MCF 10A (cell line): ENCODE results near the gene FKBP6. TPM values are rescaled to one million over a fixed set of nuclear protein-coding genes. Genes with fewer than 3 reads are reported as not detected.
"Not testable (repeated sequence)": the region's sequence is repeated elsewhere in the genome, so short reads cannot be mapped to it uniquely, and the experiment has no call there.

ENCODE experiments used
- Bru-seq: library from RNA; stranded (reverse); fragments of 400-500 nt; gene quantifications from one replicate; lab custom pipeline; 2021; lab: Mats Ljungman, UMichigan
- BruChase-seq, 2 experiments: library from RNA; stranded (reverse); fragments of 400-500 nt; gene quantifications; one replicate each; lab custom pipeline; 2021; lab: Mats Ljungman, UMichigan
- BruUV-seq: library from RNA; stranded (reverse); fragments of 400-500 nt; replicated peaks from 2 replicates; lab custom pipeline; 2021; lab: Mats Ljungman, UMichigan
- CTCF ChIA-PET: fragments of 300-600 bp; sonication (Branson Sonifier 250); formaldehyde crosslinking; extraction: SDS; loops from one replicate; lab custom pipeline; 2021; ENCODE audit warnings: antibody characterized with exemption, inconsistent platforms; lab: Yijun Ruan, JAX
- POLR2A ChIA-PET: fragments of 300-600, 350-650 bp; sonication (Branson Sonifier 250); formaldehyde crosslinking; extraction: SDS; loops from one replicate; lab custom pipeline; 2020; ENCODE audit warnings: antibody characterized with exemption, inconsistent platforms; lab: Yijun Ruan, JAX
- DNase-seq: peaks from one replicate; pipeline ENCODE4 v3.0.0-alpha.2; 2018; ENCODE audit not compliant: unreplicated experiment
- H3K27ac Mint-ChIP-seq: one replicate; pipeline ENCODE4 v1.8.0; 2022; ENCODE audit warnings: mild to moderate bottlenecking, low read depth, mixed read lengths; ENCODE audit not compliant: unreplicated experiment
- H3K27me3 Mint-ChIP-seq: one replicate; pipeline ENCODE4 v1.8.0; 2022; ENCODE audit warnings: mixed read lengths; ENCODE audit not compliant: insufficient read depth, unreplicated experiment
- H3K36me3 Mint-ChIP-seq: one replicate; pipeline ENCODE4 v1.8.0; 2022; ENCODE audit warnings: mild to moderate bottlenecking, moderate library complexity, mixed read lengths; ENCODE audit not compliant: insufficient read depth, unreplicated experiment
- H3K4me1 Mint-ChIP-seq: one replicate; pipeline ENCODE4 v1.8.0; 2022; ENCODE audit warnings: mixed read lengths; ENCODE audit not compliant: insufficient read depth, unreplicated experiment
- H3K4me3 Mint-ChIP-seq: one replicate; pipeline ENCODE4 v1.8.0; 2022; ENCODE audit warnings: mild to moderate bottlenecking, moderate library complexity, mixed read lengths; ENCODE audit not compliant: unreplicated experiment
- H3K9me3 Mint-ChIP-seq: one replicate; pipeline ENCODE4 v1.8.0; 2022; ENCODE audit warnings: mixed read lengths; ENCODE audit not compliant: unreplicated experiment
- intact Hi-C: fragments of 100-400 bp; cut with micrococcal nuclease; formaldehyde crosslinking; loops from 2 replicates; pipeline ENCODE4 v1.14.1; 2022
- long read RNA-seq: library from polyadenylated mRNA; stranded (forward); transcript quantifications from one replicate; pipeline ENCODE4 v2.0.0, GENCODE V29; 2022
- total RNA-seq: library from RNA; stranded (reverse); gene quantifications from 2 replicates; pipeline ENCODE4 v1.2.3, GENCODE V29; 2022

Gene FKBP6, protein sequence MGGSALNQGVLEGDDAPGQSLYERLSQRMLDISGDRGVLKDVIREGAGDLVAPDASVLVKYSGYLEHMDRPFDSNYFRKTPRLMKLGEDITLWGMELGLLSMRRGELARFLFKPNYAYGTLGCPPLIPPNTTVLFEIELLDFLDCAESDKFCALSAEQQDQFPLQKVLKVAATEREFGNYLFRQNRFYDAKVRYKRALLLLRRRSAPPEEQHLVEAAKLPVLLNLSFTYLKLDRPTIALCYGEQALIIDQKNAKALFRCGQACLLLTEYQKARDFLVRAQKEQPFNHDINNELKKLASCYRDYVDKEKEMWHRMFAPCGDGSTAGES
- total RNA-seq (not detected in 2 replicates), Bru-seq, nascent RNA (not detected), BruChase-seq, experiment 1, labeled RNA remaining after a 6-hour chase (not detected), BruChase-seq, experiment 2, labeled RNA remaining after a 2-hour chase (percentile 4 among the genes with signal in this experiment)
- long read RNA-seq: 0 reads

- POLR2A ChIA-PET, H3K36me3 Mint-ChIP-seq, BruUV-seq, H3K4me1 Mint-ChIP-seq, CTCF ChIA-PET, DNase-seq, intact Hi-C loops, H3K9me3 Mint-ChIP-seq, H3K4me3 Mint-ChIP-seq: not testable (repeated sequence)
- Mint-ChIP-seq H3K27me3 (peaks cover 25% of the 10 kb centered on the region), H3K27ac (peak within 1 kb of the TSS; percentile 79)
Observed at GRCh38 chr7:73327922-73328321, at the start of gene FKBP6, which contains the start of gene TRIM50. Gene FKBP6 (plus strand): TSS chr7:73328161. CDS start chr7:73328429, 268 bp downstream. Gene TRIM50 (minus strand): TSS chr7:73328082. CDS start chr7:73324787, 3,295 bp downstream.

DNA sequence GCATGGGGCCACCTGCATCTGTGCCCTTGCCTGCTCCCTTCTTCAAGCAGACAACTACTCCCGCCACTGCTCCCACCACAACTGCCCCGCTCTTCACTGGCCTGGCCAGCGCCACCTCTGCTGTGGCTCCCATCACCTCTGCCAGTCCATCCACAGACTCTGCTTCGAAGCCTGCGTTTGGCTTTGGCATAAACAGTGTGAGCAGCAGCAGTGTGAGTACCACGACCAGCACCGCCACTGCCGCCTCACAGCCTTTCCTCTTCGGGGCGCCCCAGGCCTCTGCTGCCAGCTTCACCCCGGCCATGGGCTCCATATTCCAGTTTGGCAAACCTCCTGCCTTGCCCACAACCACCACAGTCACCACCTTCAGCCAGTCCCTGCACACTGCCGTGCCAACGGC, 30.7 kb upstream of the FKBP6 start:
- H3K27me3 Mint-ChIP-seq, H3K4me1 Mint-ChIP-seq, BruUV-seq, H3K4me3 Mint-ChIP-seq, H3K9me3 Mint-ChIP-seq, intact Hi-C loops, DNase-seq, CTCF ChIA-PET, POLR2A ChIA-PET, H3K36me3 Mint-ChIP-seq, H3K27ac Mint-ChIP-seq: not testable (repeated sequence)

- CTCF ChIA-PET, H3K27me3 Mint-ChIP-seq, POLR2A ChIA-PET, H3K9me3 Mint-ChIP-seq, H3K36me3 Mint-ChIP-seq, BruUV-seq, DNase-seq, H3K4me1 Mint-ChIP-seq, H3K4me3 Mint-ChIP-seq, H3K27ac Mint-ChIP-seq, intact Hi-C loops: not testable (repeated sequence)
Observed at GRCh38 chr7:73297706-73298105, 30.3 kb upstream of the FKBP6 start.

GRCh38 chr7:73299812-73300211, 28.1 kb upstream of the FKBP6 start:
- BruUV-seq, H3K9me3 Mint-ChIP-seq, intact Hi-C loops, H3K27ac Mint-ChIP-seq, POLR2A ChIA-PET, H3K4me1 Mint-ChIP-seq, H3K4me3 Mint-ChIP-seq, H3K27me3 Mint-ChIP-seq, CTCF ChIA-PET, DNase-seq: not testable (repeated sequence)
- H3K36me3 Mint-ChIP-seq: peaks cover 23% of the 10 kb centered on the region

DNA sequence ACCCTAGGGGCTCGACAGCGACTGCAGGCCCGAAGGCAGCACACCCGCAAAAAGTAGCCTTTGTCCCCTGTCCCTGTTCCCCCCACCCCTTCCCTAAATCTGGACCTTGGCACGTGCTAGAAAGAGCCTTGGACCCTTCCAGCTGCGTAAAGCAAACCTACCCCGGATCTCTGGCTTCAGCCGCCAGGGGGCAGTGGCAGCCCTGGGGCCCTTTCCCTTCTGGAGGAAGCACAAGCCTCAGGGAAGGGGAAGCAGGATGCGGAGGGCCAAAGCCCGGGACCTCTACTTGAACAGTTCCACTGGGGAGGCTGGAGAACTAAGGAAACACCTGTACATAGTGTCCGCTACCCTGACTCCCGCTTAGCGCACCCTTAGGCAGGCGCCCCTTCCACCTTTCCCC, 26.9 kb upstream of the FKBP6 start:
- BruUV-seq: not testable (repeated sequence)

GRCh38 chr7:73302846-73303245, 25.1 kb upstream of the FKBP6 start:
- DNase-seq, H3K9me3 Mint-ChIP-seq, CTCF ChIA-PET, H3K27me3 Mint-ChIP-seq, BruUV-seq, POLR2A ChIA-PET, H3K4me3 Mint-ChIP-seq, intact Hi-C loops, H3K27ac Mint-ChIP-seq: not testable (repeated sequence)
- Mint-ChIP-seq H3K36me3 (peaks cover 44% of the 10 kb centered on the region), H3K4me1 (peaks cover 19% of the 10 kb centered on the region)

More for the DNA sequence above, 26.9 kb upstream of the FKBP6 start:
- CTCF ChIA-PET, DNase-seq, POLR2A ChIA-PET, intact Hi-C loops, H3K4me1 Mint-ChIP-seq, H3K27me3 Mint-ChIP-seq, H3K4me3 Mint-ChIP-seq, H3K9me3 Mint-ChIP-seq, H3K27ac Mint-ChIP-seq: not testable (repeated sequence)
- peaks cover 36% of the 10 kb centered on the region for H3K36me3 Mint-ChIP-seq
